Femur (tissue), 1 donor: ENCODE results near the gene STAMBP.

Experiments
- DNase-seq: peaks from one replicate; pipeline ENCODE4 v3.0.0-alpha.2; 2017

STAMBP gene

DNA sequence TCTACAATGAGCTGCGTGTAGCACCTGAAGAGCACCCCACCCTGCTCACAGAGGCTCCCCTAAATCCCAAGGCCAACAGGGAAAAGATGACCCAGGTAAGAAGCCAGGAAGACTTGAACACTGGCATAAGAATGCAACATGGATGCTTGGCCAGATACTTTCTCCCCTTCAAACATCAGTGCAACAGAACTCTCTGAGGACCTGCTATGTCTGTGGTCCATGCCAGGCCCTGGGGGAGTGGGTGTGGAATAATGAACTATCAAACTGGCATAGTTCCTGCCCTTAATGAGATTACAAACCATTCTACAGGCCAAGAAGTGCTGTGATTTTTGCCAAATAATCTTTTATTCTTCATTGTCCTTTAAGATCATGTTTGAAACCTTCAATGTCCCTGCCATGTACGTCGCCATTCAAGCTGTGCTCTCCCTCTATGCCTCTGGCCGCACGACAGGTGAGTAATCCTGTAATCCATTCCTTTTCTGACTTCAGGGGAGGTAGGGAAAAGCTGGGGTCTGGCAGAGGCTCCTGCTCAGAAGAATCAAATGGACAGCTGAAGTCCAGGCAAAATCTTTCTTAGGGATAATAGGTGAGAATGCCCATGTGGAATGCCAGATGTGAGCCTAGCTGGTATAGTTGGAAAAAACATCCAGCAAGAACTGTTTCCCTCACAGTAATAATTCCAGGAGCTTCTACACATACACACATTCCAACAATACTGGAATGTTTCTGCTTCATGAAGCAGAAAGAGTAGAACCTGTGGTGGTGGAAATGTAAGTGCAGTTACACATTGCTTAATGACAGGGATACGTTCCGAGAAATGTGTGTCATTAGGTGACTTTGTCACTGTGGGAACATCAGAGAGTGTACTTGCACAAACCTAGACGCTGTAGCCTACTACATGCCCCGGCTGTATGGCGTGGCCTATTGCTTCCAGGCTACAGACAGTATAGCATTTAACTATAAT is 80.2 kb downstream of the STAMBP start:
- DNase-seq = no peak

- no peak for DNase-seq
Measured at GRCh38 chr2:73910873-73911547, 82.2 kb downstream of the STAMBP start.

DNA sequence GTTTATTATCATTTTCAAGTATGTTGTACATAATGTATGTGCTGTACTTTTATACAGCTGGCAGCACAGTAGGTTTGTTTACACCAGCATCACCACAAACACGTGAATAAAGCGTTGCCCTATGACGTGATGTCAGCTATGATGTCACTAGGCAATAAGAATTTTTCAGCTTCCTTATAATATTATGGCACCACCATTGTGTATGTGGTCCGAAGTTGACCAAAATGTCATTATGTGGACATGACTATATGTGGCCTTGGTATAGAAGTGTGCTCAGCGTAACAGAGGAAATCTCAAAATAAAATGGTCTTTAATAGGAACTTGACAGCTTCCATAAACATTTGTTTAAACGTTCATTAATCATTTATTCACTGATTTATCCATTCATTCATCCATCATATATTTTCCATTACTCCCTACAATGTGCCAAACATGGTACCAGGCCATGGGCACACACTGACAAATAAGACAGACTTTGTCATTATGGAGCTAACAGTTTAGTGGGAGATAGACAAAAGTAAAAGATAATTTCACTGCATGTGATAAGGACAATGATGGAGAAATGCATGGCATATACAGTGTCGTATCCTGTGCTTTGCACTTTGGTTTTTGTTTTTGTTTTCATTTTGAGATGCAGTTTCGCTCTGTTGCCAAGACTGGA is 82.9 kb downstream of the STAMBP start:
- no peak for DNase-seq

- no peak for DNase-seq
Measured at GRCh38 chr2:73913414-73914054, 84.8 kb downstream of the STAMBP start.

- DNase-seq = no peak
Measured at GRCh38 chr2:73914667-73915066, 85.9 kb downstream of the STAMBP start.

DNA sequence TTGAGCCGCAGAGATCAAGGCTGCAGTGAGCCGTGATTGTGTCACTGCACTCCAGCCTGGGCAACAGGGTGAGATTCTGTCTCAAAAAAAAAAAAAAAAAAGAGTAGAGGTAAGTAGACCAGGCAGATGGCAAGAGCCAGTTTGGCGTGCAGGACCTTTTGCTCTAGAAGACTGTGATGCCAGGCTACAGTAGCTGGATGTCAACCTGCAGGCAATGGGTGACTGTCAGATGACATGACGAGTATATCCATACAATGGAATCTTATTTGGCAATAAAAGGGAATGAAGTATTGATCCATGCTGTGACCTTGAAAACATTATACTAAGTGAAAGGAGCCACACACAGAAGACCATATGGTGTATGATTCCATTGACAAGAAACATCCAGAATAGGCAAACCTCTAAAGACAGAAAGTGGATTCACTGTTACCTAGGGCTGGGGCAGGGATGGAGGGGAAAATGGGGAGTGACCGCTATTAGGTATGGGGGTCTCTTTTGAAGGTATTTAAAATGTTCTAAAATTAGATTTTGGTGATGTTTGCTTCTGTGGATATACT is 86.8 kb downstream of the STAMBP start:
- no peak for DNase-seq

GRCh38 chr2:73916666-73917065 is 87.9 kb downstream of the STAMBP start:
- no peak for DNase-seq

GRCh38 chr2:73917296-73917695 is 88.5 kb downstream of the STAMBP start:
- DNase-seq = no peak

GRCh38 chr2:73917696-73918207 is 89.0 kb downstream of the STAMBP start:
- no peak for DNase-seq

DNA sequence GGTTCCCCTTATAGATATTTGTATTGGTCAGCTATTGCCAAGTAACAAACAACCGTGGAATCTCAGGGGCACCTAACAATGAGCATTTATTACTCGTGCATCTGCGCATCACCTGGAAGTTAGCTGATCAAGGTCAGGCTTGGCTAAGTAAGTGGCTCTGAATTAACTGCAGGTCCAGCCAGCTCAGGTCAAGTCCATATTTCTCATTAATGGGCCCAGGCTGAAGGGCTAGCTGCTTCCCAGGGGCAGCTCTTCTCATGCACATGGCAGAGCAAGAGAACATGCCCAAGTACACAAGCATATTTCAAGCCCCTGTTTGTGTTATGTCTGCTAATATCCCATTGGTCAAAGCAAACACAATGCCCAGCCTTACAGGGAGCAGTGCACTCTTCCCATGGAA is 90.1 kb downstream of the STAMBP start:
- no peak for DNase-seq

GRCh38 chr2:73919596-73920228 is 91.0 kb downstream of the STAMBP start:
- DNase-seq = no peak

DNA sequence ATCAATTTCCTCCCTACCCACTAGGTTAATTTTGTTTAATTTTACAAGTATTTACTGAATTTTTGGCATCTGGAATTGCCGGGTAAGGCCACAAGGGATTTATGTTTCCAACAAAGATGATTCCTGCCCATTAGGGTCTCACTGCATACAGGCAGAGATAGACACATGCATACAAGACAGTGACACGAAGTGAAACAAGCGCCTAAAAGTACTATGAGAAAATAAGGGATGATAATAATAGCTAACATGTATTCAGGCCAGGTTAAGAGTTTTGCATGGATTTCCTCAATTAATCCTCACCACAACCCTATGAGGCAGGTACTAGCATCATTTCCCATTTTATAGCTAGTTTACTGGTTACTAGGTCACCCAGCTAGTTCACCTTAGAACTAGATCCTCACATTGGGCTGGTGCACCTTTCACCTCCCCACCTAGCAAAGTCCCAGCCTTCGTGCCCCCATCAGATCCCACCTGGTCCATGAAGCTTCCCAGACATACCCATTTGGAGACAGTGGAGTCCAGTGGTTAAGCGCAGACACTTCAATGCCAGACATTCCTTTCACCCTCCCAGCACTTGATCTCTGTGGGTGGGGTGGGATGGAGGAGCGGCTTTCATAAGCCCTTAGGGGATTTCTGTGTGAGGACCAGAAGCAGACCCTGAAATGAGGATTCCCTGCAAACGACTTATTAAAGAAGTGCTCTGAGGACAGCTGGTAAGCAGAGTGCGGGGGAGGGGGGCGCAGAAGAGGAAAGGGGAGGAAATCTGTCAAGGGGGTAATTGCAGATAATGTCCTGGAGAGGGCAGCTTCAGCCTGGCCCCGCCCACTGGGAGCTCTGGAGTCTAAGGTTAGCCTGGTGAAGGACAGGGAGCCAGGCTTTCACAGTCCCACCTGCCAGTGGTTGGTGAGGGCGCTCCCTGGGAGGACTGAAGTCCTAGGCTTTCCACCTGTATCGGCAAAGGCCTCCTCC is 92.1 kb downstream of the STAMBP start:
- DNase-seq = no peak

- no peak for DNase-seq
Measured at GRCh38 chr2:73921581-73921980, 92.8 kb downstream of the STAMBP start.

DNA sequence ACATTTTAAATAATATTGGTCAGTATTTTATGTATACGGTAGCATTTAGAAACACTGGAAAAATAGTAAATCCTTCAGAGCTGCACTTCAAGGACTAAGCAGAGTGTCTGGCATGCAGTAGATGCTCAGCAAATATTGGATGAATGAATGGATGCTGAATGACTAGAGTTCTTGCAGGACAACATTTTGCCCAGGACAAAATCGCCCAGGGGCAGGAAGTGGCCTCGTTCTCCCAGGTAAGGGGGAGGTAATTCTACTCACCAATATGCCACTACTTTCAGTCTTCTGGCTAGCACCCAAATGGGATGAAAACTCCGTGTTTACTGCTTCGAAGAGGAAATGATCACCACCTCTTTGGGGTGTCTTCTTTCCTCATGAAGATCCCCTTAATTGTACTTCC is 93.9 kb downstream of the STAMBP start:
- DNase-seq = no peak
